Measurements from ENCODE around the gene STIP1. TPM values are rescaled to one million over a fixed set of nuclear protein-coding genes. Genes with fewer than 3 reads are reported as not detected.

The STIP1 gene
- polyA plus RNA-seq, 3 donors, result 173 to 197 (median 188) TPM

DNA sequence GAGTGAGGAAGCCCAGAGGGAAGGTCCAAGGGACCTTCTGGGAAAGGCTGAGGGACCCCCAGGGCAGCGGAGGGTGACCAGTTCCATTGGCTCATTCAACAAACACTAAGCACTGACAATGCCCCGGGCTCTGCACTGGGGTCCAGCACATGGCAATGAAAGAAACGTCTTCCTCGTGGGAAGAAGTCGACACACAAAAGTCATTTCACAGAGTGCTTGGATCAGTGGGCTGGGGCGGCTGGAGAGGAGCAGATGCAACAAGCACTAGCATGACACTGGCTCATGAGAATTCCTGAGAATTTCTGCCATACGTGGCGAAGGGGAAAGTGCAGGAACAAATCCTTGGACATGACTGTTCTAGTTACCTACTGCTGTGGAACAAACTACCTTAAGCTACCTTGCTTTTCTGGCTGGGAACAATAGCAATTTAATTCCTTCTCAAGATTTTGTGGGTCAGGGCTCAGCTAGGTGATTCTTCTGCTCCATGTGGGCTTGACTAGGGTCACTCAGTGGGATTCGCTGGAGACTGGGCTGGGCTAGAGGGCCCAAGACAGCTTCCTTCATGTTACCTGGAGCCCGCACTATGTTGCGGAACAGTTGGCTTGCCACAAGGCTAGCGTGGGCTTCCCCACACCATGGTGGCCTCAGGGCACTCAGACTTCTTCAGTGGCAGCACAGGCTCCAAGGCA is 6.9 kb upstream of the STIP1 start:
- no peak for DNase-seq (ENCODE audit: extremely low read depth in 1 of 11, low read depth in 9 of 11, low spot score in 4 of 11)

DNA sequence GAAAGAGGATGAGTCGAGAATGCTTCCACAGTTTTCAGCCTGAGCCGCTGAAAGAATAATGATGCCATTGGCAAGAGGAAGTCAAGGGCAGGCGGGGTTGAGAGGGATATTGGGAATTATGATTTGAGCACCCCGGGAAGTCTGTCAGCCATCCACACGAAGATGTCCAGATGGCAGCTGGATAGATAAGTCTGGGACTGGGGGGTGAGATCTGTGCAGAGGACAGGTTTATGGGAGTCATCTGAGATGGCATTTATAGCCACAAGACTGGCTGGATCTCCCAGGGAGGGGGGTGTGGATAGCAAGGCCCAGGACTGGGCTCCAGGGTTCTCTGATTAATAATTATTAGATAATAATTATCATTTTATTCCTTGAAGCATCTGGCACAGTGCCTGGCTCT is 5.1 kb upstream of the STIP1 start:
- DNase-seq (ENCODE audit: extremely low read depth in 1 of 11, low read depth in 9 of 11, low spot score in 4 of 11), result no peak

- peak in 9 of 11 donors; percentile 50 to 84 (median 71) for DNase-seq (ENCODE audit: extremely low read depth in 1 of 11, low read depth in 9 of 11, low spot score in 4 of 11)
Observed at GRCh38 chr11:64181506-64182411, 4.2 kb upstream of the STIP1 start.

- DNase-seq (ENCODE audit: extremely low read depth in 1 of 11, low read depth in 9 of 11, low spot score in 4 of 11), result no peak
Observed at GRCh38 chr11:64183890-64184289, 2.1 kb upstream of the STIP1 start.

DNA sequence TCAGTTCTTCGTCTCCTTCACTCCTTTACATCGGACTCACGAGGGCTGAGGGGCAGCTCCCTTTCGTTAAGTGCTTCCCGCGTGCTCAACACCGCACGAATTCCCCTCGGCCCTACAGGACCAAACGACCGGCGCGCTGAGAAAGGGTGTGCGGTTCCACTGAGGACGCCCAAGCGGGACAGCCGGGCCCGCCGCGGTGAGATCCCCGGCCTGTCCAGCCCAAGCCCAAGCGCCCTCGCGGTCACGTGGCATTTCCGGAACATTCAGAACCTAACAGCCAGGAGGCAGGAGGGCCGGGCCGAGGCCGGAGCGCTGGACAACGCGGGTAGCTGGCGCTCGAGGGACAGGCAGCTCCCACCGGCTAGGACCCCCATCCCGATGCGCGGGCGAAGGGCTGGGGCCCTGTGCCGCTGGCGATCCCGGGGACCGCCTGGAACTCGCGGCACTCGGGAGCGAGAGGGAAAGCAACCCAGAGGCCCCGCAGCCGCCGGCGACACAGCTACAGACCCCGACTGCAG is 737 bp upstream of the STIP1 start:
- peak in 7 of 11 donors; percentile 61 to 76 (median 73) for DNase-seq (ENCODE audit: extremely low read depth in 1 of 11, low read depth in 9 of 11, low spot score in 4 of 11)

DNA sequence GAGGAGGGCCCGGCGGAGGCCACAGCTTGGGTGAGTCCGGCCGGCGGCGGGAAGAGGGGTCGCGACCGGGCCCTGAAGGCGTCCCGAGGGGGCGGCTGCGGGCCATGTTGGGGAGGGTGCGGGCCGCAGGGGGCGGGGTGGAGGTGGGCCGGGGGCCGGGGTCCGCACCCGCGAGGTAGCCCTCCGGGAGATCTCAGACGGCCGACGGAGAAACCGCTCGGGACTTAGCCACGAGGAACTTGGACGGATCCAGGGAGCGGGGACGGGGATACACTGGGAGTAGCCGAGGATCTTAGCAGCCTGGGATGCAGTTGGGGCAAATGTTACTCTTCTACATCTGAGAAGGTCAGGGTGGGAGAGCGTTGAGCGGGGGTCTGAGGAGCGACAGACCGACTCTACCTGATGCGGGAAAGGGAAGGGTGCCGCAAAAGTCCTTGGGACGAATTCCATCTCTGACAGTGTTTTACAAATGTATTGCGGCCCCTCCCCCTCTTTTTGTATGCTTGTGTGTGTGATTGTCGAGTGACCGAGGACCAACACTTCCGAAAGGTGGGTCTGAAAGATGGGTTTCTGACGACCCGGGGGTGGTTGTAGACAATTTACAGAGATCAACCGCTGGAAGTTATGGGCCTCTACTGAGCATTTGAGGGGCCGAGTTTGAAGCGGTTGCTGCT is 658 bp downstream of the STIP1 start:
- no peak for DNase-seq (ENCODE audit: extremely low read depth in 1 of 11, low read depth in 9 of 11, low spot score in 4 of 11)

DNA sequence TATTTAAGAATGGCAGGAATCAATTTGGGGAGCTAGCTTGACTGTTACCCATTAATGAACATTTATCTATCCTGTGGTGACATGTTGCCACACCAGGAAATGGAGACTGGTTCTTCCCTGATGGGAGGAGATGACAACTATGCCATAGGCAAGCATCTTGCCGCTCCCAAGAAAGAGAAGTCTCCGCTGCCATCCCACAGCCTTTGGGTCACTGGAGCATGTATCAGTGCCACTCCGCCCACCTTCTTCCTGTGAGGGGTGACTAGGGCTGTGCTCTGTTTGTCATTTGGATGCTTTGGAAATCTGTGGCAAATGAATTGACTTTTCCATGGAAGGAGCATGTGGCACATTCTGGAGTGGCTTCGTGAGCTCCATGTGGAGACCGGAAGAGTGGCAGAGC is 6.5 kb downstream of the STIP1 start:
- no peak for DNase-seq (ENCODE audit: extremely low read depth in 1 of 11, low read depth in 9 of 11, low spot score in 4 of 11)

GRCh38 chr11:64196626-64197025 is 10.7 kb downstream of the STIP1 start:
- DNase-seq (ENCODE audit: extremely low read depth in 1 of 11, low read depth in 9 of 11, low spot score in 4 of 11), result no peak

- DNase-seq (ENCODE audit: extremely low read depth in 1 of 11, low read depth in 9 of 11, low spot score in 4 of 11), result no peak
Observed at GRCh38 chr11:64198511-64198910, 12.5 kb downstream of the STIP1 start.

GRCh38 chr11:64201543-64201942 is 15.6 kb downstream of the STIP1 start:
- DNase-seq (ENCODE audit: extremely low read depth in 1 of 11, low read depth in 9 of 11, low spot score in 4 of 11), result no peak

DNA sequence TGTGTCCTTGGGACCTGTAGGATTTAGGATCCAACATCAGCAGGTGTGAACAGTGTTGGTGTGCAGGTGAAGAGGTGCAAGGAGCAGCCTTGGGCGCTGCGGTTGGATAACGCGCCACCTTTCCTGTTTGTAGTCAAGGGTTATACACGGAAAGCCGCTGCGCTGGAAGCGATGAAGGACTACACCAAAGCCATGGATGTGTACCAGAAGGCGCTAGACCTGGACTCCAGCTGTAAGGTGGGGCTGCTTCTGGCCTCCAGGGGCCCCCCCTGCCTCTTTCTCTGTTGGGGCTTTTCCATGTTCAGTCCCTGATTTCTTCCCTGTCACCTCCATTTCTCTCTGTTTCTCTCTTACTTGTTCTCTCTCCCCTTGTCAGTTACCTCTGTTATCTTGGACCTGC is 17.0 kb downstream of the STIP1 start:
- DNase-seq (ENCODE audit: extremely low read depth in 1 of 11, low read depth in 9 of 11, low spot score in 4 of 11), result no peak

- DNase-seq (ENCODE audit: extremely low read depth in 1 of 11, low read depth in 9 of 11, low spot score in 4 of 11), result no peak
Observed at GRCh38 chr11:64203421-64204079, 17.6 kb downstream of the STIP1 start.

- no peak for DNase-seq (ENCODE audit: extremely low read depth in 1 of 11, low read depth in 9 of 11, low spot score in 4 of 11)
Observed at GRCh38 chr11:64204080-64204440, 18.1 kb downstream of the STIP1 start.

DNA sequence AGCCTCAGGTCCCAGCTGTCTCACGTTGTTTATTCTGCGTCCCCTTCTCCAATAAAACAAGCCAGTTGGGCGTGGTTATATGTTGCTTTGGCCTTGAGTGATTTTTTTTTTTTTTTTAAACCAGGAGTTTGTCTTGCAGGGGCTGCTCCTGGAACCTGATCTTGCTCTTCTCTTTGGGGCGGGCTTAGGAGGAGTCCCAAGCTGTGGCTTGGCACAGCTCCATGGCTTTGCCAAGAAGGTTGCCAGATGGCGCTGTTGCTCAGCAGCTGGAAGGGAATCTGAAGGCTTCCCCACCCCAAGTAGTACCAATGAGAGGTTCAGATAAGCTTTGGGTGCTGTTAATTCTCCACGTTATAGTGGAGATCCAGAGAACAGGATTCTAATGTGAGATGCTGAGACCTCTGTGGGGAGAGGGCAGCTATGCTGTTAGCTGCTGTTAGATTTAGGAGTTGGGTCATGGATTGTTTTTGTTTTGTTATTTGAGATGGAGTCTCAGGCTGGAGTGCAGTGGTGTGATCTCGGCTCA is 18.6 kb downstream of the STIP1 start:
- DNase-seq (ENCODE audit: extremely low read depth in 1 of 11, low read depth in 9 of 11, low spot score in 4 of 11), result peak in 9 of 11 donors; percentile 76 to 85 (median 83)

DNA sequence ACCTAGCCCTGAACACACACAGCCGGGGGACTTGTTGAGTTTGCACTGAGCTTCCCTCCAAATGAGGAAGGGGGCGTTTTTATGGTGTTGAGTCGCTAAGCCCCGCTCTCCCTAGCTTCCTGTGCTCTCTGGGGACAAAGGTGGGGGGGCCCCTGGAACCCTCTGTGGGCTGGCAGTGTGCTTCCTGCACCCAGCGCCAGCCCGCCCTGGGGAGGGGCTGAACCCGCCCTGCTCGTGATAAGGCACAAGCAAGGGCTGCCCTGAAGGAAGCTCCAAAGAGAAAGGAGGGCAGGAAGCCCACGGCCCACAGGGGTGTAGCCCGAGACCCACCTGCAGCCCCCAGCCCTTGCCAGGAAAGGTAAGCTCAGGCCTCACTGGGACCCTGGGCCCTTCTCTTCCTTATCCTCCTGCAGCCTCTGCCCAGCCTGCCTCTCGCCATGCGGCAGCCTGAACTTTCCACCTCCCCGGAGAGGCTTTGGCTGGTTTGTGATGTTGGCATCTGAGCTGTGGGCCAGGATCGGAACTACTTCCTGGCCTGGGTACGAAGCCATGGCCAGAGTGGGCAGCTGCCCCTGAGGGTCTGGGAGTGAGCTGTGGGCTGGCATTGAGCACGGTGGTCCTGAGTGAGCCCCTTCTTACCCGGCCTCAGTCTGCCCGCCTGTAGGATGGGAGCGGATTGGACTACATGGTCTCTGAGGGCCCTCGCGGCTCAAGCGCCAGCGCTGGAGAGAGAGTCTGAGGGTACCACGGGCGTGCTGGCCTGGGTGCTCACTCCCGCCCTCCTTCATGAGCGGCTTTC is 20.7 kb downstream of the STIP1 start, which contains the start of gene FERMT3:
FERMT3 (plus strand) TSS at position 265 of the 799 bp plus-strand sequence. CDS start 644 bp downstream, outside the sequence.
- DNase-seq (ENCODE audit: extremely low read depth in 1 of 11, low read depth in 9 of 11, low spot score in 4 of 11), result no peak

DNA sequence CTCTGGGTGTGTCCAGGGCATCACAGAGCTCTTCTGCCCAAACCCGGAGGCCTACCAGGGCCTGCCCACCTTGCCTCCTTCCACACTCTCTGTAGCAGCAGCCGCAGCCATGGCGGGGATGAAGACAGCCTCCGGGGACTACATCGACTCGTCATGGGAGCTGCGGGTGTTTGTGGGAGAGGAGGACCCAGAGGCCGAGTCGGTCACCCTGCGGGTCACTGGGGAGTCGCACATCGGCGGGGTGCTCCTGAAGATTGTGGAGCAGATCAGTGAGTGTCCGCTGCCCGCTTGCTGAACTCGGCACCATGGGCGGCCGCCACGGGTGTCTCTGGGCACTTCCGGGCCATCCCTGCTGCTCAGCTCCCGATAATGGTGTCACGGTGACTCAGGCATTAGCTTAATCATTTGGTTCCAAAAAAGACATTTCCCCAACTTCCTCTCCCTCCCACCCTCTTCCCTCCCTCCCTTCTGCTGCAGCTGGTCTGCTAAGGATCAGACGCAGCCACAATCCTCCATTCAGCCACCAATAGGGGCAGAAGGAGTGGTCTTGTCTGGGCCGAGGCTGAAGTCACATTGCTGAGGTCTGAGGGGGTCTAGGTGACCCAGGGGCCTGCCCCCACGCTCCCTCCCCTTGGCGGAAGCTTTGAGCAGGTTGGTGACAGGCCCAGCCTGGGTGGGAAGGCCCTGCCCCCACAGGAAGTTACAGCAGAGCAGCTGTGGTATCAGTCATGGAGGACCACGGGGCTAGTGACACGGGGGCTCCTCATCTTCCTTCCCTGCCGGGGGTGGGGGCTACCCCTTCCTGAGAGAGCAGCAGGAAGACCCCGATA is 21.5 kb downstream of the STIP1 start:
- DNase-seq (ENCODE audit: extremely low read depth in 1 of 11, low read depth in 9 of 11, low spot score in 4 of 11), result peak in 2 of 11 donors; percentile 57

Data from renal cortex interstitium (tissue), 11 donors.